GM06990 (cell line): ENCODE data around the gene MINK1.
"Not testable (repeated sequence)": the region's sequence is repeated elsewhere in the genome, so short reads cannot be mapped to it uniquely, and the experiment has no call there.

Source experiments
- DNase-seq: peaks from one replicate; pipeline ENCODE4 v3.0.0-alpha.2; 2011; ENCODE audit not compliant: insufficient read length; ENCODE audit errors: extremely low read depth
- H3K27me3 ChIP-seq: replicated peaks from 2 replicates; pipeline ENCODE4 v1.6.0; 2011; ENCODE audit warnings: low read length; ENCODE audit not compliant: control insufficient read depth, insufficient read depth
- H3K36me3 ChIP-seq: 2 replicates; pipeline ENCODE4 v1.5.1; 2011; ENCODE audit warnings: low read length; ENCODE audit not compliant: control insufficient read depth, insufficient read depth
- H3K4me3 ChIP-seq: replicated peaks from 2 replicates; pipeline ENCODE4 v1.5.1; 2011; ENCODE audit warnings: low read depth, mild to moderate bottlenecking, control low read depth, low read length
- CTCF ChIP-seq: IDR thresholded peaks from 2 replicates; pipeline ENCODE4 v1.5.1; 2011; ENCODE audit warnings: low read length, control low read depth, mild to moderate bottlenecking, inconsistent platforms; ENCODE audit not compliant: insufficient read depth, poor library complexity, severe bottlenecking

MINK1 gene

GRCh38 chr17:4856937-4857314, 23.8 kb downstream of the MINK1 start:
- DNase-seq, result no peak
- Histone ChIP-seq H3K27me3 (no peaks in the 10 kb centered on the region), H3K36me3 (peaks cover 3% of the 10 kb centered on the region), H3K4me3 (no peak overlapping the region)
- no peak for TF ChIP-seq CTCF

DNA sequence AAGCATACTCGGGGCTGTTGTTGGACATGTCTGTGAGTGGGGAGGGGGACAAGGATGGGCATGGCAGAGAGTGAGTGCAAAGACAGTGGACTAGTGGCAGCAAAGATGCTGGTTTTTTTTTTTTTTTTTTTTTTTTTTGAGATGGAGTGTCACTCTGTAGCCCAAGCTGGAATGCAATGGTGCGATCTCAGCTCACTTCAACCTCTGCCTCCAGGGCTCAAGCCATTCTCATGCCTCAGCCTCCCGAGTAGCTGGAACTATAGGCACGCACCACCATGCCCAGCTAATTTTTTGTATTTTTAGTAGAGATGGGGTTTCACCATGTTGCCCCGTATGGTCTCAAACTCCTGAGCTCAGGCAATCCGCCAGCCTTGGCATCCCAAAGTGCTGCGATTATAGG, 24.2 kb downstream of the MINK1 start:
- not testable (repeated sequence) for H3K27me3 ChIP-seq, H3K4me3 ChIP-seq, H3K36me3 ChIP-seq, DNase-seq

DNA sequence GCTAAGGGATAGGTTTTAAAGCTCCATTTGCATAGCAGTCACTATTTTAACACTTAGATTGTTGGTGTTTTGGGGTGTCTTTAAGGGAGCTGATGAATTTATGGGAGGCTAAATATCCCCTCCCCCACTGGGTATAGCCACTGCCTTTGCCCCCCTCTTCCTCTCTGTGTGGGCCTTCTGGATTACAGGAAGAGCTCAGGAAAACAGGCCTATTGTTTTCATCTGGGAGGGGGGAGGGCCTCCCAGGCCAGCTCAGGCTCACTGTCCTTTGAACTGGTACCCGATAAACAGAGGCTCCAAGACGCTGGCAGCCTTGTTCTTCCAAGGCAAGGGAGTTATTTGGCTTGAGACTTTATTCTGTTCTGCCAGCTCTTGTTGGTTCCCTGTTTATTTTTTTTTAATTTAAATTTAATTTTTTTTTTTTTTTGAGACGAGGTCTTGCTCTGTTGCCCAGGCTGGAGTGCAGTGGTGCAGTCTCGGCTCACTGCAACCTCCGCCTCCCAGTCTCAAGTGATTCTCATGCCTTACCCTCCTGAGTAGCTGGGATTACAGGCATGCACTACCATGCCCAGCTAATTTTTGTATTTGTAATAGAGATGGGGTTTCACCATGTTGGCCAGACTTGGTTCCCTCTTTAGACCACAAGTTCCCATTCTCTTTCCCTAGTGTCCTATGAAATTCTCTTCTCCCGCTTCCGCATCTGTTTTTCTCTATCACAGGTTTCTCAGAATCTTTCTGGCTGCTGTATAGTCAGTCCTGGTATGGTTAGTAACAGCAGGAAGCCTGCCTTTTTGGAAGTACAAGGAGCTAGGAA, 25.1 kb downstream of the MINK1 start:
- no peak for TF ChIP-seq CTCF
- peaks cover 3% of the 10 kb centered on the region for H3K36me3 ChIP-seq
- H3K4me3 ChIP-seq, result no peak overlapping the region

GRCh38 chr17:4858882-4859260, 25.7 kb downstream of the MINK1 start:
- DNase-seq, result no peak
- TF ChIP-seq CTCF, result no peak
- Histone ChIP-seq H3K4me3 (no peak overlapping the region), H3K27me3 (no peaks in the 10 kb centered on the region), H3K36me3 (peaks cover 3% of the 10 kb centered on the region)

More for the DNA sequence above, 25.1 kb downstream of the MINK1 start:
- no peak for DNase-seq
- no peaks in the 10 kb centered on the region for H3K27me3 ChIP-seq

- DNase-seq, result no peak
- H3K27me3 ChIP-seq, result no peaks in the 10 kb centered on the region
- peaks cover 3% of the 10 kb centered on the region for H3K36me3 ChIP-seq
- no peak overlapping the region for H3K4me3 ChIP-seq
- TF ChIP-seq CTCF, result no peak
Measured at GRCh38 chr17:4859816-4860625, 26.9 kb downstream of the MINK1 start.

DNA sequence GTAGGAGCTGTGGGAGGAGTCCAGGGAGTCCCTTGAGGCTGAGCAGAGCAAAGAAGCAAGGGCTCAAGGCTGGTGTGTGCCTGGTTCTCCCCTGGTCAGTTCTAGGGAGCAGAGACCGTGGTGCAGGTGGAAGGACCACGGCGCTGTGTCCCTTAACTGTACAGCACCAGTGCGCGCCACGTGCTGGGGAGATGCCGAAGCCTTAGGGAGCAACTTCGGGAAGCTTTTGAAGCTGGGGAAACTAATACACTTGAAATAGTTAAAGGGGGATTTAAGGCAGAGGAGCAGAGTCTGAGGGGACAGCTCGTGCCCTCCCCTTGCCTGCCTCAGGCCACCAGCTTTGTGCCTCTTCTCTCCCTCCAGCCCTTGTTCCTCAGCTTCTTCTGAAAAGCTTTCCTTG, 27.5 kb downstream of the MINK1 start:
- DNase-seq, result no peak
- no peak for TF ChIP-seq CTCF
- H3K36me3 ChIP-seq, result peaks cover 3% of the 10 kb centered on the region
- no peaks in the 10 kb centered on the region for H3K27me3 ChIP-seq
- no peak overlapping the region for H3K4me3 ChIP-seq
